Tibial artery (tissue), 4 donors: ENCODE results near the gene RND1.
"Not testable (repeated sequence)": the region's sequence is repeated elsewhere in the genome, so short reads cannot be mapped to it uniquely, and the experiment has no call there.

ENCODE experiments used
- DNase-seq, 2 donors: peaks; one replicate each; pipeline ENCODE4 v3.0.0-alpha.2; 2019
- H3K27ac ChIP-seq, 2 donors: fragments of 200-600 bp; sonication (generic) in 1 of 2; 1 replicate in 1 of 2; 2 replicates in 1 of 2; pipeline ENCODE4 v1.5.1; 2018 to 2019; ENCODE audit warnings: mild to moderate bottlenecking in 1 of 2
- H3K27me3 ChIP-seq, 2 donors: fragments of 200-600 bp; sonication (generic) in 1 of 2; one replicate each; pipeline versions ENCODE4 v1.5.1 to v1.6.0; 2016 to 2019
- H3K36me3 ChIP-seq, 3 donors: fragments of 200-600 bp; sonication (generic) in 2 of 3; one replicate each; pipeline ENCODE4 v1.5.1; 2016 to 2019; ENCODE audit warnings: mild to moderate bottlenecking in 2 of 3
- H3K4me1 ChIP-seq, 4 donors: fragments of 200-600 bp; sonication (generic) in 2 of 4; 1 replicate in 3 of 4; 2 replicates in 1 of 4; pipeline ENCODE4 v1.5.1; 2016 to 2019
- H3K4me3 ChIP-seq, 2 donors: fragments of 200-600 bp; sonication (generic) in 1 of 2; 1 replicate in 1 of 2; 2 replicates in 1 of 2; pipeline ENCODE4 v1.5.1; 2018 to 2019; ENCODE audit warnings: mild to moderate bottlenecking in 2 of 2
- H3K9me3 ChIP-seq, 3 donors: fragments of 200-600 bp; sonication (generic) in 1 of 3; one replicate each; pipeline ENCODE4 v1.5.1; 2016 to 2019
- CTCF ChIP-seq, 2 experiments: fragments of 200-600 bp in 1 of 2; fragments of 450-650 bp in 1 of 2; IDR thresholded peaks; one replicate each; pipeline ENCODE4 v1.5.1; 2017 to 2019; ENCODE audit warnings: antibody characterized with exemption in 2 of 2, mild to moderate bottlenecking in 1 of 2, moderate library complexity in 1 of 2
- intact Hi-C: fragments of 100-400 bp; cut with DNase I; formaldehyde crosslinking; loops from one replicate; pipeline ENCODE4 v1.15.0; 2023; ENCODE audit warnings: low total_unique reads

RND1 gene

GRCh38 chr12:48878548-48878947, 12.9 kb upstream of the RND1 start:
- H3K36me3 ChIP-seq = no peaks in the 10 kb centered on the region
- no peak overlapping the region for H3K27ac ChIP-seq
- H3K27me3 ChIP-seq = peaks cover 0 to 12% of the 10 kb centered on the region in 2 donors
- intact Hi-C loops = no loop called here
- H3K4me3 ChIP-seq = no peak overlapping the region
- H3K4me1 ChIP-seq = peaks cover 0 to 15% (median 11%) of the 10 kb centered on the region in 4 donors
- no peaks in the 10 kb centered on the region for H3K9me3 ChIP-seq
- DNase-seq = no peak
- TF ChIP-seq CTCF (IDR thresholded peaks at IDR 0.05) = no peak

GRCh38 chr12:48875944-48876515, 10.4 kb upstream of the RND1 start:
- H3K4me1 ChIP-seq = no peaks in the 10 kb centered on the region
- no peaks in the 10 kb centered on the region for H3K9me3 ChIP-seq
- H3K27me3 ChIP-seq = peaks cover 0 to 11% of the 10 kb centered on the region in 2 donors
- TF ChIP-seq CTCF (IDR thresholded peaks at IDR 0.05) = no peak
- intact Hi-C loops = no loop called here
- H3K4me3 ChIP-seq = no peak overlapping the region
- no peaks in the 10 kb centered on the region for H3K36me3 ChIP-seq
- H3K27ac ChIP-seq = no peak overlapping the region
- no peak for DNase-seq

- H3K27ac ChIP-seq, intact Hi-C loops, DNase-seq, H3K4me3 ChIP-seq, H3K27me3 ChIP-seq, H3K4me1 ChIP-seq, H3K36me3 ChIP-seq, H3K9me3 ChIP-seq: not testable (repeated sequence)
These were observed 7.9 kb upstream of the RND1 start for GRCh38 chr12:48873534-48873933.

- no peak overlapping the region for H3K4me3 ChIP-seq
- no peaks in the 10 kb centered on the region for H3K36me3 ChIP-seq
- TF ChIP-seq CTCF (IDR thresholded peaks at IDR 0.05) = no peak
- H3K4me1 ChIP-seq = no peaks in the 10 kb centered on the region
- no peak for DNase-seq
- H3K27ac ChIP-seq = no peak overlapping the region
- H3K9me3 ChIP-seq = no peaks in the 10 kb centered on the region
- intact Hi-C loops = no loop called here
- no peaks in the 10 kb centered on the region for H3K27me3 ChIP-seq
These were observed 7.4 kb upstream of the RND1 start for GRCh38 chr12:48873096-48873495.

- H3K36me3 ChIP-seq = no peaks in the 10 kb centered on the region
- TF ChIP-seq CTCF (IDR thresholded peaks at IDR 0.05) = no peak
- H3K27ac ChIP-seq = no peak overlapping the region
- no peak for DNase-seq
- no peaks in the 10 kb centered on the region for H3K9me3 ChIP-seq
- intact Hi-C loops = loop anchor here (10.0 kb wide), 1 partner anchor 116 kb away; no protein-coding TSS in a partner anchor
- peaks cover 0 to 10% (median 8%) of the 10 kb centered on the region in 4 donors for H3K4me1 ChIP-seq
- H3K27me3 ChIP-seq = peaks cover 0 to 9% of the 10 kb centered on the region in 2 donors
- H3K4me3 ChIP-seq = no peak overlapping the region
These were observed 3.5 kb upstream of the RND1 start for GRCh38 chr12:48869191-48869590.

GRCh38 chr12:48868451-48868850, 2.8 kb upstream of the RND1 start:
- intact Hi-C loops = loop anchor here (10.0 kb wide), 1 partner anchor 116 kb away; no protein-coding TSS in a partner anchor
- Histone ChIP-seq H3K9me3 (no peaks in the 10 kb centered on the region), H3K4me3 (no peak overlapping the region), H3K27ac (no peak overlapping the region), H3K4me1 (peaks cover 0 to 12% (median 9%) of the 10 kb centered on the region in 4 donors), H3K27me3 (peaks cover 0 to 16% of the 10 kb centered on the region in 2 donors), H3K36me3 (no peaks in the 10 kb centered on the region)
- no peak for TF ChIP-seq CTCF (IDR thresholded peaks at IDR 0.05)
- no peak for DNase-seq
